H9 (cell line): ENCODE results near the gene PHACTR2. TPM values are rescaled to one million over a fixed set of nuclear protein-coding genes. Genes with fewer than 3 reads are reported as not detected.
A peak's percentile ranks its signal among the peaks of the same experiment; 100 is the strongest.

Experiments
- DNase-seq: peaks from one replicate; pipeline ENCODE4 v3.0.0-alpha.2; 2017
- H2AFZ ChIP-seq: one replicate; pipeline ENCODE4 v1.6.1; 2013; ENCODE audit warnings: mild to moderate bottlenecking, low read length, control low read depth, moderate library complexity
- H2AK5ac ChIP-seq: 2 replicates; pipeline ENCODE4 v1.6.1; 2013; ENCODE audit warnings: low read length, control low read depth, mixed read lengths; ENCODE audit not compliant: insufficient read length
- H2BK120ac ChIP-seq: one replicate; pipeline ENCODE4 v1.6.1; 2013; ENCODE audit warnings: low read depth, mild to moderate bottlenecking, low read length, control low read depth, inconsistent platforms; ENCODE audit not compliant: poor library complexity, severe bottlenecking
- H2BK12ac ChIP-seq: 2 replicates; pipeline ENCODE4 v1.6.1; 2013; ENCODE audit warnings: low read length, control low read depth, mixed read lengths, low read depth; ENCODE audit not compliant: insufficient read length
- H2BK15ac ChIP-seq: 2 replicates; pipeline ENCODE4 v1.6.1; 2013; ENCODE audit warnings: low read depth, low read length, control low read depth
- H2BK20ac ChIP-seq: one replicate; pipeline ENCODE4 v1.6.1; 2013; ENCODE audit warnings: low read depth, mild to moderate bottlenecking, low read length, control low read depth, inconsistent platforms; ENCODE audit not compliant: poor library complexity, severe bottlenecking
- H2BK5ac ChIP-seq: 2 replicates; pipeline ENCODE4 v1.6.1; 2013; ENCODE audit warnings: low read length, control low read depth, mixed read lengths; ENCODE audit not compliant: insufficient read length
- H3K14ac ChIP-seq: 2 replicates; pipeline ENCODE4 v1.6.1; 2013; ENCODE audit warnings: low read length, control low read depth; ENCODE audit not compliant: insufficient read depth
- H3K18ac ChIP-seq: 2 replicates; pipeline ENCODE4 v1.6.1; 2013; ENCODE audit warnings: low read depth, mild to moderate bottlenecking, mixed read lengths, low read length, control low read depth; ENCODE audit not compliant: insufficient read length
- H3K23ac ChIP-seq: 2 replicates; pipeline ENCODE4 v1.6.1; 2013; ENCODE audit warnings: low read length, control low read depth, mixed read lengths, low read depth; ENCODE audit not compliant: insufficient read length
- H3K23me2 ChIP-seq: 2 replicates; pipeline ENCODE4 v1.6.1; 2013; ENCODE audit warnings: low read depth, mild to moderate bottlenecking, mixed read lengths, low read length, control low read depth; ENCODE audit not compliant: insufficient read length, poor library complexity, severe bottlenecking
- H3K27ac ChIP-seq: 2 replicates; pipeline ENCODE4 v1.5.1; 2013; ENCODE audit warnings: low read length, control low read depth, mixed read lengths, low read depth; ENCODE audit not compliant: insufficient read length
- H3K27me3 ChIP-seq: 2 replicates; pipeline ENCODE4 v1.6.1; 2013; ENCODE audit warnings: low read length, control low read depth, inconsistent platforms; ENCODE audit not compliant: insufficient read depth
- H3K4ac ChIP-seq: 2 replicates; pipeline ENCODE4 v1.6.1; 2013; ENCODE audit warnings: low read depth, mild to moderate bottlenecking, control low read depth, inconsistent platforms, low read length, moderate library complexity
- H3K4me1 ChIP-seq: 2 replicates; pipeline ENCODE4 v1.6.1; 2013; ENCODE audit warnings: low read length, control low read depth, inconsistent platforms; ENCODE audit not compliant: insufficient read depth
- H3K4me2 ChIP-seq: 2 replicates; pipeline ENCODE4 v1.6.1; 2013; ENCODE audit warnings: low read length, control low read depth, mixed read lengths; ENCODE audit not compliant: insufficient read length, insufficient read depth
- H3K56ac ChIP-seq: 2 replicates; pipeline ENCODE4 v1.6.1; 2013; ENCODE audit warnings: low read depth, mild to moderate bottlenecking, mixed read lengths, low read length, control low read depth; ENCODE audit not compliant: insufficient read length
- H3K79me1 ChIP-seq: 2 replicates; pipeline ENCODE4 v1.6.1; 2013; ENCODE audit warnings: low read depth, mild to moderate bottlenecking, moderate library complexity, low read length, control low read depth, inconsistent platforms; ENCODE audit not compliant: insufficient read depth, poor library complexity, severe bottlenecking
- H3K79me2 ChIP-seq: 2 replicates; pipeline ENCODE4 v1.6.1; 2013; ENCODE audit warnings: low read length, control low read depth, inconsistent platforms; ENCODE audit not compliant: insufficient read depth
- H3K9ac ChIP-seq: 2 replicates; pipeline ENCODE4 v1.6.1; 2013; ENCODE audit warnings: low read length, control low read depth, mixed read lengths; ENCODE audit not compliant: insufficient read length; ENCODE audit errors: extremely low read depth
- H3K9me3 ChIP-seq: one replicate; pipeline ENCODE4 v1.6.1; 2013; ENCODE audit warnings: low read depth, low read length, inconsistent platforms; ENCODE audit not compliant: control insufficient read depth
- H3T11ph ChIP-seq: one replicate; pipeline ENCODE4 v1.6.1; 2013; ENCODE audit warnings: mild to moderate bottlenecking, low read length, control low read depth, inconsistent platforms
- H4K20me1 ChIP-seq: one replicate; pipeline ENCODE4 v1.6.1; 2013; ENCODE audit not compliant: control insufficient read depth, insufficient read length, insufficient read depth
- H4K5ac ChIP-seq: 2 replicates; pipeline ENCODE4 v1.6.1; 2013; ENCODE audit warnings: low read depth, mild to moderate bottlenecking, mixed read lengths, low read length, control low read depth; ENCODE audit not compliant: insufficient read length
- H4K8ac ChIP-seq: replicated peaks from 2 replicates; pipeline ENCODE4 v1.6.1; 2013; ENCODE audit warnings: low read length, control low read depth, mixed read lengths, low read depth; ENCODE audit not compliant: insufficient read length
- H4K91ac ChIP-seq: 2 replicates; pipeline ENCODE4 v1.6.1; 2013; ENCODE audit warnings: low read depth, mild to moderate bottlenecking, moderate library complexity, mixed read lengths, low read length, control low read depth; ENCODE audit not compliant: insufficient read length
- H3K27ac Mint-ChIP-seq, 3 experiments: 2 replicates in 2 of 3; 3 replicates in 1 of 3; pipeline ENCODE4 v1.8.0; 2020 to 2021; ENCODE audit warnings: mixed read lengths in 3 of 3, mild to moderate bottlenecking in 1 of 3, moderate library complexity in 1 of 3
- H3K27me3 Mint-ChIP-seq: 2 replicates; pipeline ENCODE4 v1.8.0; 2021; ENCODE audit warnings: low read depth, mild to moderate bottlenecking, moderate library complexity, mixed read lengths
- H3K36me3 Mint-ChIP-seq, 3 experiments: 2 replicates in 2 of 3; 3 replicates in 1 of 3; pipeline ENCODE4 v1.8.0; 2020 to 2021; ENCODE audit warnings: low read depth in 3 of 3, mixed read lengths in 3 of 3; ENCODE audit not compliant: insufficient read depth in 1 of 3
- H3K4me1 Mint-ChIP-seq, 2 experiments: 2 replicates each; pipeline ENCODE4 v1.8.0; 2020; ENCODE audit warnings: mixed read lengths in 2 of 2
- H3K4me3 Mint-ChIP-seq, 2 experiments: 2 replicates in 1 of 2; 3 replicates in 1 of 2; pipeline ENCODE4 v1.8.0; 2020 to 2021; ENCODE audit warnings: mild to moderate bottlenecking in 2 of 2, mixed read lengths in 2 of 2, moderate library complexity in 1 of 2
- H3K9me3 Mint-ChIP-seq, 2 experiments: 2 replicates in 1 of 2; 3 replicates in 1 of 2; pipeline ENCODE4 v1.8.0; 2020; ENCODE audit warnings: mild to moderate bottlenecking in 2 of 2, mixed read lengths in 2 of 2, moderate library complexity in 1 of 2
- CTCF ChIP-seq: fragments of 200-600 bp; sonication (generic); conservative IDR thresholded peaks from 3 replicates; pipeline ENCODE4 v1.8.0; 2021; ENCODE audit warnings: antibody characterized with exemption, mild to moderate bottlenecking
- WGBS: extraction: QIAGEN DNeasy Blood & Tissue Kit; methylation state at CpG from one replicate; pipeline ENCODE4 v1.1.7; 2013; ENCODE audit warnings: missing lambda C conversion rate, low lambda C conversion rate, mixed read lengths; ENCODE audit not compliant: insufficient read length; ENCODE audit errors: extremely low coverage; 5-methylcytosine and 5-hydroxymethylcytosine counted together
- total RNA-seq: library from RNA; stranded (reverse); gene quantifications from 2 replicates; pipeline ENCODE4 v1.2.1, GENCODE V29; 2021

PHACTR2 gene
- total RNA-seq, 1 experiment from 2014 or later, result 131 TPM

GRCh38 chr6:143778926-143779325 is 101.2 kb downstream of the PHACTR2 start:
- no peaks in the 10 kb centered on the region for H3K79me1 ChIP-seq
- no peak for DNase-seq
- no peaks in the 10 kb centered on the region for H3K9me3 ChIP-seq
- H3T11ph ChIP-seq, result no peak overlapping the region
- no peak overlapping the region for H4K8ac ChIP-seq
- no peak for TF ChIP-seq CTCF
- no peak overlapping the region for H3K27ac ChIP-seq
- Mint-ChIP-seq H3K4me3 (no peak overlapping the region), H3K27me3 (no peaks in the 10 kb centered on the region), H3K36me3 (peaks cover 6 to 78% (median 44%) of the 10 kb centered on the region in 3 experiments; a peak in 6 of 7 replicates), H3K4me1 (no peaks in the 10 kb centered on the region), H3K27ac (peak overlapping the region in 2 of 3 experiments; percentile 67 to 78; a peak in 2 of 7 replicates), H3K9me3 (no peaks in the 10 kb centered on the region)
- H2BK15ac ChIP-seq, result no peak overlapping the region
- H3K4me2 ChIP-seq, result no peak overlapping the region
- H3K27me3 ChIP-seq, result no peaks in the 10 kb centered on the region
- no peak overlapping the region for H3K4ac ChIP-seq
- H2BK5ac ChIP-seq, result no peak overlapping the region
- no peak overlapping the region for H2BK120ac ChIP-seq
- H2BK20ac ChIP-seq, result no peak overlapping the region
- H3K14ac ChIP-seq, result no peak overlapping the region
- H2AFZ ChIP-seq, result no peak overlapping the region
- H4K20me1 ChIP-seq, result no peaks in the 10 kb centered on the region
- H2BK12ac ChIP-seq, result no peak overlapping the region
- H3K9ac ChIP-seq, result no peak overlapping the region
- no peak overlapping the region for H4K91ac ChIP-seq
- no peaks in the 10 kb centered on the region for H3K4me1 ChIP-seq
- no peak overlapping the region for H3K56ac ChIP-seq
- no peaks in the 10 kb centered on the region for H3K23me2 ChIP-seq
- H3K79me2 ChIP-seq, result no peaks in the 10 kb centered on the region
- no peak overlapping the region for H2AK5ac ChIP-seq
- H3K18ac ChIP-seq, result no peak overlapping the region
- no peak overlapping the region for H4K5ac ChIP-seq
- WGBS, result no CpG with 5 or more reads among the region's 2 CpGs
- no peak overlapping the region for H3K23ac ChIP-seq
